Sigmoid colon (tissue), 4 donors: ENCODE measurements around the gene CLSTN1.

Source experiments
- EP300 ChIP-seq, 4 donors: sonication (generic); formaldehyde crosslinking; IDR thresholded peaks; one replicate each; pipeline ENCODE4 v1.6.1; 2017; ENCODE audit warnings: antibody characterized with exemption in 4 of 4
- POLR2A ChIP-seq, 2 donors: fragments of 450-650 bp; IDR thresholded peaks; one replicate each; pipeline ENCODE4 v1.6.1; 2016; ENCODE audit warnings: antibody characterized with exemption in 2 of 2, mild to moderate bottlenecking in 2 of 2, moderate library complexity in 2 of 2

DNA sequence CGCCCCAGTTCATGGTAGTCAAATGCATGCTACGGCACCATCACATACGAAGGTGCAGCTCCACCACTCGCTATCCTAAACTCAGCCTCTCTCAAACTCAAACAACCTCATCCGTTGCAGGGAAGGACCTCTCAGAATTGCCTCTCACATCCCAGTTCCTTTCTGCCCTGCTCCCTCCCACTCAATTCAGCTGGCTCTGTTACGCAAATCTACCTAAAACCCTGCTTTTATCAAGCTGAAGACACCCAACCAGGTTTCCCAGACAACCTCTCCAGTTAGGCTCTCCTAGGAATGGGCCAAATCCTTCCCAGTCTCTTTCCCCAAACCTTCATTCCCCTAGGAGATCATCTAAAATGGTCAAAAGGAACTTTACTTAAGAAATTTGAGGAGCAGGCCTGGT, 62.9 kb downstream of the CLSTN1 start:
- TF ChIP-seq EP300 (IDR thresholded peaks at IDR 0.05) (no peak), POLR2A (IDR thresholded peaks at IDR 0.05) (no peak)
